ENCODE measurements around the gene B4GALT4. TPM values are rescaled to one million over a fixed set of nuclear protein-coding genes. Genes with fewer than 3 reads are reported as not detected.

Gene B4GALT4
- total and polyA plus RNA-seq, 2 of the 4 experiments (the other 2 are of a cell fraction) = 27.0 to 30.3 TPM

GRCh38 chr3:119240591-119241434 lies at the start of gene B4GALT4 (continued):
- TF ChIP-seq RFX5 (IDR thresholded peaks at IDR 0.05; ENCODE audit: low read depth, low read length) = no peak
- TF ChIP-seq SMC3 (IDR thresholded peaks at IDR 0.05; ENCODE audit: low read depth, low read length) = no peak
- TF ChIP-seq CEBPB (IDR thresholded peaks at IDR 0.05; ENCODE audit: low read depth, low read length) = no peak
- no peak; the same call in 1 of the 2 replicates for TF ChIP-seq CHD1 (IDR thresholded peaks at IDR 0.05; ENCODE audit: low read depth, low read length)
- peak; percentile 79 for TF ChIP-seq BHLHE40 (IDR thresholded peaks at IDR 0.05; ENCODE audit: low read depth, low read length)
- peak; percentile 15; the same call in 1 of the 2 replicates for TF ChIP-seq MAZ (IDR thresholded peaks at IDR 0.05; ENCODE audit: borderline replicate concordance, low read depth, low read length)

DNA sequence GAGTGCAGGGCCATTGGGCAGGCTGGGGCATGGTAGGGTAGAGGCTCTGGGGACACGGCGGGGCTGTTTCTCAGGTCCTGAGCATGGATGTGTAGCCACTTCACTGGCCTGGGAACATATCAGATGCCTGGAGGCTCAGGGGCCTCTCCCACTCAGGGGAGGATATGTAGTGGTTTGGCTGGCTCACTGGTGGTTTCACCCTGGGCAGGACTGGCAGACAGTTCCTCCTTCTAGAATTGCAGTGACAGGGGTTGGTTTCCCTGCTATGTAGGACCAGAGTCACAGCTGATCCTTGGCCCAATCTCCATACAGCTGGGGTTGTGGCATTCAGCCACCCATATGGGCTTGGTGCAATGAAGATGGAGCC lies 48.7 kb upstream of the B4GALT4 start:
- no peak for ATAC-seq (ENCODE audit: low read depth)
- Histone ChIP-seq H3K4ac (ENCODE audit: low read depth, low read length) (no peak overlapping the region), H3K4me2 (ENCODE audit: low read depth, low read length) (no peak overlapping the region), H2AK5ac (ENCODE audit: low read depth, low read length) (no peak overlapping the region), H4K8ac (ENCODE audit: low read depth in 2 of 2, low read length in 2 of 2) (no peak overlapping the region), H3K27ac (ENCODE audit: insufficient read depth, low read length) (no peak overlapping the region), H3K18ac (ENCODE audit: low read depth, low read length) (no peak overlapping the region), H4K20me1 (ENCODE audit: insufficient read depth, low read length) (no peaks in the 10 kb centered on the region), H3K36me3 (ENCODE audit: control insufficient read depth, insufficient read depth, low read length) (no peaks in the 10 kb centered on the region), H4K91ac (ENCODE audit: insufficient read depth, low read depth, low read length) (no peak overlapping the region), H3K4me1 (ENCODE audit: control insufficient read depth, insufficient read depth, low read length) (no peaks in the 10 kb centered on the region), H2BK20ac (ENCODE audit: low read depth, low read length) (no peak overlapping the region), H2AK9ac (replicated peaks; ENCODE audit: low read depth, low read length, poor library complexity) (no peak overlapping the region), H4K5ac (ENCODE audit: low read depth, low read length) (no peak overlapping the region), H3K9ac (ENCODE audit: low read depth, low read length) (no peak overlapping the region), H3K27me3 (ENCODE audit: control insufficient read depth, insufficient read depth, low read length) (no peaks in the 10 kb centered on the region), H2BK120ac (ENCODE audit: low read depth, low read length) (no peak overlapping the region), H3K79me1 (ENCODE audit: low read depth in 1 of 2, low read length in 2 of 2) (no peaks in the 10 kb centered on the region; a peak in 1 of 4 replicates), H2BK15ac (ENCODE audit: low read depth, low read length) (no peak overlapping the region), H3K9me1 (ENCODE audit: insufficient read depth, low read length) (no peaks in the 10 kb centered on the region), H3K9me3 (ENCODE audit: control insufficient read depth, insufficient read depth, low read length) (no peaks in the 10 kb centered on the region), H3K14ac (replicated peaks; ENCODE audit: low read depth, low read length) (no peak overlapping the region), H3K23ac (ENCODE audit: low read depth, low read length) (no peak overlapping the region), H3K4me3 (ENCODE audit: insufficient read depth, low read depth, low read length) (no peak overlapping the region), H2BK5ac (ENCODE audit: low read depth, low read length, poor library complexity, severe bottlenecking) (no peak overlapping the region), H2AFZ (replicated peaks; ENCODE audit: low read length, poor library complexity) (no peak overlapping the region), H3K56ac (ENCODE audit: extremely low read depth, insufficient read depth, low read length) (no peak overlapping the region)
- CTCF ChIA-PET = no interaction called here
- no peak for DNase-seq
- no CpG with 5 or more reads among the region's 2 CpGs for WGBS, 2 experiments (ENCODE audit: extremely low coverage in 2 of 2, insufficient read length in 1 of 2)
- dilution Hi-C loops (cut with HindIII; ENCODE audit: low sequenced_read_pairs, unreplicated experiment) = no loop called here
- BruUV-seq (replicated peaks) = no TSS peak
- in situ Hi-C loops (cut with MboI; ENCODE audit: low sequenced_read_pairs) = loop anchor here (25.0 kb wide), 1 partner anchor 398 kb away; the partner anchor contains the start of gene COX17
- intact Hi-C loops (cut with micrococcal nuclease) = no loop called here
- POLR2A ChIA-PET (ENCODE audit: unreplicated experiment) = no interaction called here
- TF ChIP-seq, protein P1, sequence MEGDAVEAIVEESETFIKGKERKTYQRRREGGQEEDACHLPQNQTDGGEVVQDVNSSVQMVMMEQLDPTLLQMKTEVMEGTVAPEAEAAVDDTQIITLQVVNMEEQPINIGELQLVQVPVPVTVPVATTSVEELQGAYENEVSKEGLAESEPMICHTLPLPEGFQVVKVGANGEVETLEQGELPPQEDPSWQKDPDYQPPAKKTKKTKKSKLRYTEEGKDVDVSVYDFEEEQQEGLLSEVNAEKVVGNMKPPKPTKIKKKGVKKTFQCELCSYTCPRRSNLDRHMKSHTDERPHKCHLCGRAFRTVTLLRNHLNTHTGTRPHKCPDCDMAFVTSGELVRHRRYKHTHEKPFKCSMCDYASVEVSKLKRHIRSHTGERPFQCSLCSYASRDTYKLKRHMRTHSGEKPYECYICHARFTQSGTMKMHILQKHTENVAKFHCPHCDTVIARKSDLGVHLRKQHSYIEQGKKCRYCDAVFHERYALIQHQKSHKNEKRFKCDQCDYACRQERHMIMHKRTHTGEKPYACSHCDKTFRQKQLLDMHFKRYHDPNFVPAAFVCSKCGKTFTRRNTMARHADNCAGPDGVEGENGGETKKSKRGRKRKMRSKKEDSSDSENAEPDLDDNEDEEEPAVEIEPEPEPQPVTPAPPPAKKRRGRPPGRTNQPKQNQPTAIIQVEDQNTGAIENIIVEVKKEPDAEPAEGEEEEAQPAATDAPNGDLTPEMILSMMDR (conservative IDR thresholded peaks at IDR 0.05; ENCODE audit: low read depth, low read length) = no peak
- TF ChIP-seq FOS (IDR thresholded peaks at IDR 0.05; ENCODE audit: low read depth, low read length) (no peak), RCOR1 (IDR thresholded peaks at IDR 0.05; ENCODE audit: insufficient replicate concordance, low read length) (no peak), MXI1 (IDR thresholded peaks at IDR 0.05; ENCODE audit: borderline replicate concordance, low read depth, low read length) (no peak), POLR2A (IDR thresholded peaks at IDR 0.05; ENCODE audit: low read depth, low read length) (no peak), CEBPB (IDR thresholded peaks at IDR 0.05; ENCODE audit: low read depth, low read length) (no peak), SMC3 (IDR thresholded peaks at IDR 0.05; ENCODE audit: low read depth, low read length) (no peak), NFE2L2 (IDR thresholded peaks at IDR 0.05; ENCODE audit: low read depth, low read length) (no peak), MAZ (IDR thresholded peaks at IDR 0.05; ENCODE audit: borderline replicate concordance, low read depth, low read length) (no peak), RAD21 (IDR thresholded peaks at IDR 0.05; ENCODE audit: low read length) (no peak), BHLHE40 (IDR thresholded peaks at IDR 0.05; ENCODE audit: low read depth, low read length) (no peak)
- TF ChIP-seq, protein P2, sequence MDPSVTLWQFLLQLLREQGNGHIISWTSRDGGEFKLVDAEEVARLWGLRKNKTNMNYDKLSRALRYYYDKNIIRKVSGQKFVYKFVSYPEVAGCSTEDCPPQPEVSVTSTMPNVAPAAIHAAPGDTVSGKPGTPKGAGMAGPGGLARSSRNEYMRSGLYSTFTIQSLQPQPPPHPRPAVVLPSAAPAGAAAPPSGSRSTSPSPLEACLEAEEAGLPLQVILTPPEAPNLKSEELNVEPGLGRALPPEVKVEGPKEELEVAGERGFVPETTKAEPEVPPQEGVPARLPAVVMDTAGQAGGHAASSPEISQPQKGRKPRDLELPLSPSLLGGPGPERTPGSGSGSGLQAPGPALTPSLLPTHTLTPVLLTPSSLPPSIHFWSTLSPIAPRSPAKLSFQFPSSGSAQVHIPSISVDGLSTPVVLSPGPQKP (IDR thresholded peaks at IDR 0.05; ENCODE audit: borderline replicate concordance, low read depth, low read length) = no peak
